Esophagus muscularis mucosa (tissue), 2 donors: ENCODE results near the gene IRF8.

Source experiments
- EP300 ChIP-seq: sonication (generic); formaldehyde crosslinking; IDR thresholded peaks from one replicate; pipeline ENCODE4 v1.6.1; 2017; ENCODE audit warnings: antibody characterized with exemption
- POLR2A ChIP-seq: fragments of 450-650 bp; IDR thresholded peaks from one replicate; pipeline ENCODE4 v1.6.1; 2017; ENCODE audit warnings: antibody characterized with exemption, moderate library complexity, mild to moderate bottlenecking, low read depth

- TF ChIP-seq EP300 (no peak), POLR2A (no peak)
Observed at GRCh38 chr16:85891033-85891775, 7.8 kb upstream of the IRF8 start.
